ENCODE data around the gene XKR3.
"Not testable (repeated sequence)": the region's sequence is repeated elsewhere in the genome, so short reads cannot be mapped to it uniquely, and the experiment has no call there.

Gene XKR3

GRCh38 chr22:16795504-16795903, 29.7 kb downstream of the XKR3 start:
- not testable (repeated sequence) for H3K9me3 ChIP-seq (ENCODE audit: control insufficient read depth, low read length); H3K27me3 ChIP-seq (ENCODE audit: control insufficient read depth in 1 of 2, insufficient read depth in 1 of 2, low read length in 2 of 2); H3K18ac ChIP-seq (ENCODE audit: low read depth in 1 of 2, low read length in 2 of 2); H4K91ac ChIP-seq (ENCODE audit: low read length); H3K9ac ChIP-seq (ENCODE audit: low read length); H3K4me2 ChIP-seq (ENCODE audit: low read length, poor library complexity, severe bottlenecking); H3K27ac ChIP-seq (ENCODE audit: low read length, poor library complexity, severe bottlenecking); H4K8ac ChIP-seq (ENCODE audit: low read length); H2AK5ac ChIP-seq (ENCODE audit: low read length, severe bottlenecking); H3K23ac ChIP-seq (ENCODE audit: low read length in 2 of 2); H3K79me1 ChIP-seq (replicated peaks; ENCODE audit: low read length, poor library complexity, severe bottlenecking); H2BK15ac ChIP-seq (ENCODE audit: low read depth, poor library complexity, severe bottlenecking); H2BK12ac ChIP-seq (ENCODE audit: low read length in 2 of 2); H3K14ac ChIP-seq (ENCODE audit: low read length in 2 of 2); H3K4me3 ChIP-seq (ENCODE audit: insufficient read depth in 1 of 2, low read depth in 1 of 2, low read length in 2 of 2); H2AFZ ChIP-seq (ENCODE audit: low read depth, low read length); H3K36me3 ChIP-seq (ENCODE audit: control insufficient read depth in 1 of 2, insufficient read depth in 2 of 2, low read depth in 1 of 2, low read length in 2 of 2); H2BK120ac ChIP-seq (ENCODE audit: low read depth, low read length); H2BK5ac ChIP-seq (ENCODE audit: low read depth, low read length, poor library complexity, severe bottlenecking); DNase-seq; H3K4me1 ChIP-seq (ENCODE audit: control insufficient read depth, insufficient read depth, low read depth, low read length); H3K4ac ChIP-seq (ENCODE audit: low read depth in 1 of 2, low read length in 2 of 2)
- WGBS = 57% methylated on average over 1 of the region's 1 CpG

DNA sequence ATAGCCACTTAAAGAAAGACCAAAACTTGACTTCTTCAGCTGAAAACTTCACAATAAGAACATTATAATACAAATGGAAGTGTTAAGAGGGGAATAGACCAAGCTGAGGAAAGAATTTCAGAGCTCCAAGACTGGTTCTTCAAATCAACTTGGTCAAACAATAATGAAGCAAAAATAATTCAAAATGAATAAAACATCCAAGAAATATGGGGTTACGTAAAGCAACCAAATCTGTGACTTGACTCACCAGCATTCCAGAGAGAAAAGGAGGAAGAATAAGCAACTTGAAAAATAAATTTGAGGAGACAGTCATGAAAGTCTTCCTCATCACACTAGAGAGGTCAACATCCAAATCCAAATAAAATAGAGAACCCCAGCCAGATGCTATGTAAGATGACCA, 31.4 kb downstream of the XKR3 start:
- no peaks in the 10 kb centered on the region for H3K36me3 ChIP-seq (ENCODE audit: control insufficient read depth in 1 of 2, insufficient read depth in 2 of 2, low read depth in 1 of 2, low read length in 2 of 2)
- H3K4ac ChIP-seq (ENCODE audit: low read depth in 1 of 2, low read length in 2 of 2) = no peak overlapping the region
- no peak overlapping the region for H3K23ac ChIP-seq (ENCODE audit: low read length in 2 of 2)
- H3K14ac ChIP-seq (ENCODE audit: low read length in 2 of 2) = no peak overlapping the region
- no peak overlapping the region for H3K27ac ChIP-seq (ENCODE audit: low read length, poor library complexity, severe bottlenecking)
- H3K9me3 ChIP-seq (ENCODE audit: control insufficient read depth, low read length) = no peaks in the 10 kb centered on the region
- no peak overlapping the region for H4K8ac ChIP-seq (ENCODE audit: low read length)
- H3K79me1 ChIP-seq (replicated peaks; ENCODE audit: low read length, poor library complexity, severe bottlenecking) = no peaks in the 10 kb centered on the region
- H3K9ac ChIP-seq (ENCODE audit: low read length) = no peak overlapping the region
- no peak overlapping the region for H2BK120ac ChIP-seq (ENCODE audit: low read depth, low read length)
- no CpG with 5 or more reads among the region's 1 CpG for WGBS
- no peak overlapping the region for H2AK5ac ChIP-seq (ENCODE audit: low read length, severe bottlenecking)
- H2BK5ac ChIP-seq (ENCODE audit: low read depth, low read length, poor library complexity, severe bottlenecking) = no peak overlapping the region
- no peak overlapping the region for H3K4me3 ChIP-seq (ENCODE audit: insufficient read depth in 1 of 2, low read depth in 1 of 2, low read length in 2 of 2)
- no peaks in the 10 kb centered on the region for H3K27me3 ChIP-seq (ENCODE audit: control insufficient read depth in 1 of 2, insufficient read depth in 1 of 2, low read length in 2 of 2)
- no peaks in the 10 kb centered on the region for H3K4me1 ChIP-seq (ENCODE audit: control insufficient read depth, insufficient read depth, low read depth, low read length)
- H3K18ac ChIP-seq (ENCODE audit: low read depth in 1 of 2, low read length in 2 of 2) = no peak overlapping the region
- H2BK15ac ChIP-seq (ENCODE audit: low read depth, poor library complexity, severe bottlenecking) = no peak overlapping the region
- H2AFZ ChIP-seq (ENCODE audit: low read depth, low read length) = no peak overlapping the region
- DNase-seq = no peak
- no peak overlapping the region for H3K4me2 ChIP-seq (ENCODE audit: low read length, poor library complexity, severe bottlenecking)
- no peak overlapping the region for H4K91ac ChIP-seq (ENCODE audit: low read length)
- no peak overlapping the region for H2BK12ac ChIP-seq (ENCODE audit: low read length in 2 of 2)

- Histone ChIP-seq H3K79me1 (replicated peaks; ENCODE audit: low read length, poor library complexity, severe bottlenecking) (no peaks in the 10 kb centered on the region), H2AFZ (ENCODE audit: low read depth, low read length) (no peak overlapping the region), H3K9me3 (ENCODE audit: control insufficient read depth, low read length) (no peaks in the 10 kb centered on the region), H3K9ac (ENCODE audit: low read length) (no peak overlapping the region), H3K4me1 (ENCODE audit: control insufficient read depth, insufficient read depth, low read depth, low read length) (no peaks in the 10 kb centered on the region), H2BK15ac (ENCODE audit: low read depth, poor library complexity, severe bottlenecking) (no peak overlapping the region), H4K91ac (ENCODE audit: low read length) (no peak overlapping the region), H2BK5ac (ENCODE audit: low read depth, low read length, poor library complexity, severe bottlenecking) (no peak overlapping the region), H2AK5ac (ENCODE audit: low read length, severe bottlenecking) (no peak overlapping the region), H3K27ac (ENCODE audit: low read length, poor library complexity, severe bottlenecking) (no peak overlapping the region), H3K36me3 (ENCODE audit: control insufficient read depth in 1 of 2, insufficient read depth in 2 of 2, low read depth in 1 of 2, low read length in 2 of 2) (no peaks in the 10 kb centered on the region), H3K4me2 (ENCODE audit: low read length, poor library complexity, severe bottlenecking) (no peak overlapping the region), H2BK120ac (ENCODE audit: low read depth, low read length) (no peak overlapping the region), H2BK12ac (ENCODE audit: low read length in 2 of 2) (no peak overlapping the region), H3K23ac (ENCODE audit: low read length in 2 of 2) (no peak overlapping the region), H3K27me3 (ENCODE audit: control insufficient read depth in 1 of 2, insufficient read depth in 1 of 2, low read length in 2 of 2) (no peaks in the 10 kb centered on the region), H3K4ac (ENCODE audit: low read depth in 1 of 2, low read length in 2 of 2) (no peak overlapping the region), H3K4me3 (ENCODE audit: insufficient read depth in 1 of 2, low read depth in 1 of 2, low read length in 2 of 2) (no peak overlapping the region), H3K14ac (ENCODE audit: low read length in 2 of 2) (no peak overlapping the region), H4K8ac (ENCODE audit: low read length) (no peak overlapping the region), H3K18ac (ENCODE audit: low read depth in 1 of 2, low read length in 2 of 2) (no peak overlapping the region)
- DNase-seq = no peak
- WGBS = 86% methylated on average over 1 of the region's 4 CpGs
Observed at GRCh38 chr22:16789860-16790493, 35.2 kb downstream of the XKR3 start.

- Histone ChIP-seq H3K79me1 (replicated peaks; ENCODE audit: low read length, poor library complexity, severe bottlenecking) (no peaks in the 10 kb centered on the region), H3K4me1 (ENCODE audit: control insufficient read depth, insufficient read depth, low read depth, low read length) (no peaks in the 10 kb centered on the region), H3K4me3 (ENCODE audit: insufficient read depth in 1 of 2, low read depth in 1 of 2, low read length in 2 of 2) (no peak overlapping the region), H2BK5ac (ENCODE audit: low read depth, low read length, poor library complexity, severe bottlenecking) (no peak overlapping the region), H2BK12ac (ENCODE audit: low read length in 2 of 2) (no peak overlapping the region), H2AK5ac (ENCODE audit: low read length, severe bottlenecking) (no peak overlapping the region), H2BK120ac (ENCODE audit: low read depth, low read length) (no peak overlapping the region), H4K91ac (ENCODE audit: low read length) (no peak overlapping the region), H3K23ac (ENCODE audit: low read length in 2 of 2) (no peak overlapping the region), H2BK15ac (ENCODE audit: low read depth, poor library complexity, severe bottlenecking) (no peak overlapping the region), H2AFZ (ENCODE audit: low read depth, low read length) (no peak overlapping the region), H3K14ac (ENCODE audit: low read length in 2 of 2) (no peak overlapping the region), H3K27ac (ENCODE audit: low read length, poor library complexity, severe bottlenecking) (no peak overlapping the region), H4K8ac (ENCODE audit: low read length) (no peak overlapping the region), H3K9me3 (ENCODE audit: control insufficient read depth, low read length) (no peaks in the 10 kb centered on the region), H3K9ac (ENCODE audit: low read length) (no peak overlapping the region), H3K27me3 (ENCODE audit: control insufficient read depth in 1 of 2, insufficient read depth in 1 of 2, low read length in 2 of 2) (no peaks in the 10 kb centered on the region), H3K4me2 (ENCODE audit: low read length, poor library complexity, severe bottlenecking) (no peak overlapping the region), H3K18ac (ENCODE audit: low read depth in 1 of 2, low read length in 2 of 2) (no peak overlapping the region), H3K4ac (ENCODE audit: low read depth in 1 of 2, low read length in 2 of 2) (no peak overlapping the region), H3K36me3 (ENCODE audit: control insufficient read depth in 1 of 2, insufficient read depth in 2 of 2, low read depth in 1 of 2, low read length in 2 of 2) (no peaks in the 10 kb centered on the region)
- no peak for DNase-seq
- WGBS = 54% methylated on average over 8 of the region's 8 CpGs
Observed at GRCh38 chr22:16783930-16784354, 41.3 kb downstream of the XKR3 start.
